ENCODE results near the gene HYAL1.
A peak's percentile ranks its signal among the peaks of the same experiment; 100 is the strongest.

Gene HYAL1

GRCh38 chr3:50350213-50350526, 46.8 kb upstream of the HYAL1 start:
- CTCF ChIA-PET: interaction anchor here (1.3 to 1.4 kb wide), 2 partner anchors 13 to 193 kb away, joined by 4 read pairs; no protein-coding TSS in a partner anchor
- DNase-seq (ENCODE audit: extremely low spot score): no peak
- POLR2A ChIA-PET: interaction anchor here (0.7 to 8.2 kb wide), 14 partner anchors 9 to 262 kb away, joined by 3 to 119 read pairs (median 4); partner anchors contain the start of genes CISH, HEMK1, SLC38A3 and TMEM115
- TF ChIP-seq LEF1 (IDR thresholded peaks at IDR 0.05; ENCODE audit: borderline replicate concordance): no peak

DNA sequence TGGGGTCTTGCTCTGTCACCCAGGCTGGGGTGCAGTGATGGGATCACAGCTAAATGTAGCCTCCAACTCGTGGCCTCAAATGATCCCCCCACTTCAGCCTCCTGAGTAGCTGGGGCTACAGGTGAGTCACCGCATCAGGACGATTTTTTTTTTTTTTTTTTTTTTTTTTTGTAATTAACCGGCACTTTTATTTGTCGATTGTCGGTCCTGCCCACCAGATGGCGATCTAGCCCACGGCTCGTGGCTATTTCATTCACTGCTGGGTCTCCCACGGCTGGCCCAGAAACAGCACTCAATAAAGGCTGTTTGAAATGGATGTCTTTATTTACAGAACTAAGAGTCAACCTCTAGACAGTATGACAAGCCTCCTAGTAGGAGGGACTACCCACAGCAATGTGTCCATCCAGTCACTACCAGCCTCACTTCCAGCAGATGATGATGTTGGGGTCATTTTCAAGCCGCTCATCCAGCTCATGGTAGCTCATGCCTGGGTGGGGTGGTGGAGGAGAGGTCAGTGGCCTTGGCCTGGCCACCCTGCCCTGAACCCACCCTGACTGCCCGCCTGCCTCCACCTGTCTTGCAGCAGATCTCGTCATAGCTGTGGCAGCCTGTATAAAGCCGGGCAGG, 43.9 kb upstream of the HYAL1 start:
- TF ChIP-seq SP1 (IDR thresholded peaks at IDR 0.05): no peak
- TF ChIP-seq ZNF384 (IDR thresholded peaks at IDR 0.05): peak; percentile 99
- CTCF ChIA-PET: interaction anchor here (0.6 to 1.8 kb wide), 5 partner anchors 10 to 243 kb away, joined by 3 to 7 read pairs (median 3); no protein-coding TSS in a partner anchor
- peak; percentile 66 for DNase-seq (ENCODE audit: extremely low spot score)
- POLR2A ChIA-PET: interaction anchor here (1.0 to 8.2 kb wide), 2 partner anchors 10 to 18 kb away, joined by 3 to 119 read pairs; no protein-coding TSS in a partner anchor

DNA sequence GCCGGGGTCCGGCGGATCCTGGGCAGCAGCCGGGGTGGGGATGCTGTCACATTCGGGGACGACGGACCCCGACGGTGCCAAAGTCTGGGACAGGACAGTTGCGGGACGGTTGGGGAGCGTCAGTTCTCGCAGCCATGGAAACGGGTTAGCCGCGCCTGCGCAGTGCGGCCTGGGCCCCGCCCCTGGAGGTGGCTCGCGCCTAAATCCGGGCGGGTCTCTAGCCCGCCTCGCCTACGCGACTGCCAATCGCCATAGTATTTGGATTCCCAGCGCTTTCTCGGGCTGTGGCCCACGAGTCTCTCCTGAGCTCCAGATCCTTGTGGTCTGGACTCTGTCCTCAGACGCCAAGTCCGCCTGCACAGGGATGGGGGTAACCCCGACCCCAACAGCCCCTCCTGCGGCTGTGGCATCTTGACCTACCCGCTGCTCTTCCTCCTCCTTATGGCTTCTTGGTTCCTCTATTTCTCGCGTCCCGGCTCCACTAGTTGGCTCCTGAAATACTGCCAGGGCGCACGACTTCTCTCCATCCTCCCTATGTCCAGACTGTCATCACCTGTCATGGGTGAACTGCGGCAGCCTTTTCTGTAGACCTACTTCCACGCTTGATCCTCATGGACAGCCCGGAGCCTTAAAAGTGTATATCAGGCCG, 42.3 kb upstream of the HYAL1 start, which contains the start of gene ZMYND10:
Gene ZMYND10 (minus strand): TSS at position 147 of the 649 bp plus-strand sequence. CDS start 153 bp downstream, outside the sequence.
- CTCF ChIA-PET: no interaction called here
- POLR2A ChIA-PET: interaction anchor here (1.2 to 1.8 kb wide), 2 partner anchors 9 to 18 kb away, joined by 6 to 7 read pairs; partner anchors contain the start of gene TUSC2
- peak; percentile 54 for DNase-seq (ENCODE audit: extremely low spot score)
- TF ChIP-seq SP1 (IDR thresholded peaks at IDR 0.05): no peak
- no peak for TF ChIP-seq ARNT (IDR thresholded peaks at IDR 0.05)
- no peak for TF ChIP-seq ELF4 (IDR thresholded peaks at IDR 0.05)
- no peak for TF ChIP-seq TARDBP (IDR thresholded peaks at IDR 0.05)
- TF ChIP-seq LEF1 (IDR thresholded peaks at IDR 0.05; ENCODE audit: borderline replicate concordance): no peak
- no peak for TF ChIP-seq HDGF (IDR thresholded peaks at IDR 0.05; ENCODE audit: borderline replicate concordance)
- TF ChIP-seq FOXM1 (IDR thresholded peaks at IDR 0.05; ENCODE audit: borderline replicate concordance): no peak
- TF ChIP-seq L3MBTL2 (conservative IDR thresholded peaks at IDR 0.05): no peak
- TF ChIP-seq FOXA1 (IDR thresholded peaks at IDR 0.05): no peak
- TF ChIP-seq ZNF384 (IDR thresholded peaks at IDR 0.05): no peak
- TF ChIP-seq BHLHE40 (IDR thresholded peaks at IDR 0.05; ENCODE audit: borderline replicate concordance): no peak
- no peak for TF ChIP-seq FOXK2 (IDR thresholded peaks at IDR 0.05)
- TF ChIP-seq, protein P1, sequence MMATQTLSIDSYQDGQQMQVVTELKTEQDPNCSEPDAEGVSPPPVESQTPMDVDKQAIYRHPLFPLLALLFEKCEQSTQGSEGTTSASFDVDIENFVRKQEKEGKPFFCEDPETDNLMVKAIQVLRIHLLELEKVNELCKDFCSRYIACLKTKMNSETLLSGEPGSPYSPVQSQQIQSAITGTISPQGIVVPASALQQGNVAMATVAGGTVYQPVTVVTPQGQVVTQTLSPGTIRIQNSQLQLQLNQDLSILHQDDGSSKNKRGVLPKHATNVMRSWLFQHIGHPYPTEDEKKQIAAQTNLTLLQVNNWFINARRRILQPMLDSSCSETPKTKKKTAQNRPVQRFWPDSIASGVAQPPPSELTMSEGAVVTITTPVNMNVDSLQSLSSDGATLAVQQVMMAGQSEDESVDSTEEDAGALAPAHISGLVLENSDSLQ (IDR thresholded peaks at IDR 0.05): no peak
- no peak for TF ChIP-seq CTBP1 (IDR thresholded peaks at IDR 0.05; ENCODE audit: borderline replicate concordance)

DNA sequence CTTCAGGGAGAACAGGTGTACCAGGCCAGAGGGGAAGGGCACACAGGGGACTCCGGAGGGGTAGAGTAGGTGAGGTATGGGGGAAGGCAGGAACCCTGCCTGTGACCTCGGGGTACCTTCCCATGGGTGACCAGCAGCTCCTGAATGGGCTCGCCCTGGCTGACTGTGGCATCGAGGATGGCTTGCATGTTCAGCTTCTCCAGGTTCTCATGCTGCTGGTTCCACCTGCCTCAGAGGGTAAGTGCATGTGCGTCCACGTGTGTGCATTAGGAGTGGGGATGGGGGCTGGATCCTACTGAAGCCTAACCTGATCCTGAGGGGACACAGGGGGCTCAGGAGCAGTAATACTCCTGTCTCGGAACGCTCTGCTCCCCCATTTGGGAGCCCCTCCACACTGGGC, 41.6 kb upstream of the HYAL1 start:
- POLR2A ChIA-PET: interaction anchor here (1.8 kb wide), 1 partner anchor 17 kb away, joined by 6 read pairs; the partner anchor contains the start of gene TUSC2
- CTCF ChIA-PET: interaction anchor here (0.6 to 0.7 kb wide), 2 partner anchors 9 to 723 kb away, joined by 3 read pairs; no protein-coding TSS in a partner anchor
- TF ChIP-seq BHLHE40 (IDR thresholded peaks at IDR 0.05; ENCODE audit: borderline replicate concordance): no peak
- no peak for TF ChIP-seq FOXK2 (IDR thresholded peaks at IDR 0.05)
- TF ChIP-seq NFRKB (IDR thresholded peaks at IDR 0.05): no peak
- TF ChIP-seq L3MBTL2 (conservative IDR thresholded peaks at IDR 0.05): no peak
- TF ChIP-seq CTBP1 (IDR thresholded peaks at IDR 0.05; ENCODE audit: borderline replicate concordance): no peak
- TF ChIP-seq, protein P1 (IDR thresholded peaks at IDR 0.05): no peak
- TF ChIP-seq ARNT (IDR thresholded peaks at IDR 0.05): no peak
- no peak for TF ChIP-seq TARDBP (IDR thresholded peaks at IDR 0.05)
- no peak for TF ChIP-seq ELF4 (IDR thresholded peaks at IDR 0.05)
- TF ChIP-seq SUZ12 (IDR thresholded peaks at IDR 0.05): no peak
- no peak for TF ChIP-seq LEF1 (IDR thresholded peaks at IDR 0.05; ENCODE audit: borderline replicate concordance)
- TF ChIP-seq FOXM1 (IDR thresholded peaks at IDR 0.05; ENCODE audit: borderline replicate concordance): no peak
- no peak for TF ChIP-seq ZNF384 (IDR thresholded peaks at IDR 0.05)
- no peak for TF ChIP-seq SP1 (IDR thresholded peaks at IDR 0.05)
- TF ChIP-seq FOXA1 (IDR thresholded peaks at IDR 0.05): no peak
- TF ChIP-seq HDGF (IDR thresholded peaks at IDR 0.05; ENCODE audit: borderline replicate concordance): no peak
- no peak for DNase-seq (ENCODE audit: extremely low spot score)

DNA sequence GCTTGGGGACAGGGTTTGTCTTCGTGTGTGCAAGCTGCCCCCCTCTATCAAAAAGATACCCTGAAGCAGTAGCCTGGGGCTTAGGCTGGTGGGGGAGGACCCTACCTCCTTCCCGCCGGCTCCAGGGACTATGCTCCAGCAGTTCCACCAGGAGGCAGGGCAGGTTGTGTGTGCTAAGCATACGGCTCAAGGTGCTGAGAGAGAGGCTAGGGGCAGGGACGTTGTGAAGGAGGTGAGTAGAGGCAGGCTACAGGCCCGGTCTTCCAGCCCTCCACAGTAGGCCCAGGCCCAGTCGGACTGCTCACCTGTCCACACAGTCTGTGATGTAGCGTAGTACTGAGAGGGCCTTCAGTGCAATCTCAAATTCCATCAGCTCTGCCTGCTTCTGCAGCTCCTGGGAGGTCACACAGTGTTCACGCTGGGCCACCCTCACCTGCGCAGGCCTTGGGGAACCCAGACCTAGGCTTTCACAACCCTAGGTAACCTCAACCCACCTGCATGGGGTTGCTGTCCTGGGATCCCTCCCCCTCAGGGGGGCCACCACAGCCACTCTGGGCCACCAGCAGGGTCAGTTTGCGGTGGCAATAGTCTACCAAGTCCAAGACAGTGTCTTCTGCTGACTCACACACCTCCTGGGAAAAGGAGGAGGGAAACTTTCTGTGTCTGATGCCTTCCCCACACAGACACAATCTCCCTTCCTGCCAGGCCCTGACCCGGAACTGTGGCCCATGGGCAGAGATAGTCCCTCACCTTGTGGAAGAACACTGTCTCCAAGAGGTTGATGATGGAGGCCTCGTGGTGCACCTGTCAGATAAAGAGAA, 39.6 kb upstream of the HYAL1 start:
- POLR2A ChIA-PET: no interaction called here
- TF ChIP-seq FOXK2 (IDR thresholded peaks at IDR 0.05): no peak
- TF ChIP-seq ARNT (IDR thresholded peaks at IDR 0.05): no peak
- DNase-seq (ENCODE audit: extremely low spot score): no peak
- CTCF ChIA-PET: no interaction called here

- POLR2A ChIA-PET: interaction anchor here (1.0 kb wide), 1 partner anchor 15 kb away, joined by 5 read pairs; no protein-coding TSS in a partner anchor
- DNase-seq (ENCODE audit: extremely low spot score): no peak
- CTCF ChIA-PET: no interaction called here
- TF ChIP-seq SP1 (IDR thresholded peaks at IDR 0.05): no peak
These were observed 38.7 kb upstream of the HYAL1 start for GRCh38 chr3:50341996-50342650.

Data from HEK293T (cell line).